GM13977 (cell line): ENCODE data around the gene CREB5.
A peak's percentile ranks its signal among the peaks of the same experiment; 100 is the strongest.

Experiments used
- DNase-seq: peaks from one replicate; pipeline ENCODE4 v3.0.0; 2012; ENCODE audit warnings: low spot score
- in situ Hi-C: fragments of 300-500 bp; cut with MboI; formaldehyde crosslinking; loops from one replicate; pipeline ENCODE4 v1.12.0; 2022; ENCODE audit warnings: low sequenced_read_pairs, low pct_unique_long_range_greater_than_20kb, mixed read lengths, inconsistent platforms; ENCODE audit not compliant: unreplicated experiment
- TF ChIP-seq, protein P1 (sequence below): IDR thresholded peaks from 2 replicates; pipeline ENCODE4 v1.5.1; 2012; ENCODE audit warnings: mild to moderate bottlenecking, control low read depth; ENCODE audit not compliant: insufficient read depth; ENCODE audit errors: extremely low read depth, missing control alignments

CREB5 gene

DNA sequence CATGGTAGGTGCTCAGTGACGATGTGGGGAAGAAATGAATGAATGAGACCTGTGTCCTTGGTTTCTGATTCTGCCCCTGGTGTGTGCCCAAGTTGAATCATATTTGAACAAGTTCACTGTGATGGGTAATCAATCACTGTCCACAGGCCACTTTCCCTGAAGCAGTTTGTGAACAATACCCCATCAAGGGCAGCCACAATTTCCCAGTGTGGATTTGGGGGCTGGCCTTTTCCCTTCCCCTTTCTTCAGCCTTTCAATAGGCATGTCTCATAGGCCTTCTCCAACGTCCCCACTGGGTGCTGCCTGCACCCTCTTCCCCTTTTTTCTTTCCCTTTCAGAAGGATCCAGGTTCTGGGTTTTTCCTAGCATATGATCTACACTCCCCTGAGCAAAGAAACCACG lies 64.7 kb downstream of the CREB5 start:
- TF ChIP-seq, protein P1, sequence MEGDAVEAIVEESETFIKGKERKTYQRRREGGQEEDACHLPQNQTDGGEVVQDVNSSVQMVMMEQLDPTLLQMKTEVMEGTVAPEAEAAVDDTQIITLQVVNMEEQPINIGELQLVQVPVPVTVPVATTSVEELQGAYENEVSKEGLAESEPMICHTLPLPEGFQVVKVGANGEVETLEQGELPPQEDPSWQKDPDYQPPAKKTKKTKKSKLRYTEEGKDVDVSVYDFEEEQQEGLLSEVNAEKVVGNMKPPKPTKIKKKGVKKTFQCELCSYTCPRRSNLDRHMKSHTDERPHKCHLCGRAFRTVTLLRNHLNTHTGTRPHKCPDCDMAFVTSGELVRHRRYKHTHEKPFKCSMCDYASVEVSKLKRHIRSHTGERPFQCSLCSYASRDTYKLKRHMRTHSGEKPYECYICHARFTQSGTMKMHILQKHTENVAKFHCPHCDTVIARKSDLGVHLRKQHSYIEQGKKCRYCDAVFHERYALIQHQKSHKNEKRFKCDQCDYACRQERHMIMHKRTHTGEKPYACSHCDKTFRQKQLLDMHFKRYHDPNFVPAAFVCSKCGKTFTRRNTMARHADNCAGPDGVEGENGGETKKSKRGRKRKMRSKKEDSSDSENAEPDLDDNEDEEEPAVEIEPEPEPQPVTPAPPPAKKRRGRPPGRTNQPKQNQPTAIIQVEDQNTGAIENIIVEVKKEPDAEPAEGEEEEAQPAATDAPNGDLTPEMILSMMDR = no peak
- DNase-seq = no peak
- in situ Hi-C loops = no loop called here

DNA sequence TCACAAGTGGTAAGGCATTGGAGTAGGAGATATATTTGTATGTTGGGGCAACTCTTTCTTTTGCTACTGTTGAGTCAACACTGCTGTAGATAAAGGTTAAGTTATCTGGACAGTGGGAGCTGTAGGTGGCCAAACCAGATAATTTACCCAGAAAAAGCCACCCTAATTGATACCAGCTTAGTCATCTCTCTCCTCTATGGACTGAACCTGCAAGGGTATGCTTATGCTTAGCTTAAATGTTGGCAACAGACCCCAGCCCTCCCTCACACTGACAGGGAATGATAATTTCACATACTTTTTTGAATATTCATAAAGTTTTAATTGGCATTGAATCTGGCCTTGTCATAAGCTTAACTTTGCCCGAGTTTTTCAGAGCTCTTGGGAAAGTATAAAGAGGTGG lies 66.3 kb downstream of the CREB5 start:
- in situ Hi-C loops = no loop called here
- no peak for DNase-seq
- TF ChIP-seq, protein P1 = no peak

DNA sequence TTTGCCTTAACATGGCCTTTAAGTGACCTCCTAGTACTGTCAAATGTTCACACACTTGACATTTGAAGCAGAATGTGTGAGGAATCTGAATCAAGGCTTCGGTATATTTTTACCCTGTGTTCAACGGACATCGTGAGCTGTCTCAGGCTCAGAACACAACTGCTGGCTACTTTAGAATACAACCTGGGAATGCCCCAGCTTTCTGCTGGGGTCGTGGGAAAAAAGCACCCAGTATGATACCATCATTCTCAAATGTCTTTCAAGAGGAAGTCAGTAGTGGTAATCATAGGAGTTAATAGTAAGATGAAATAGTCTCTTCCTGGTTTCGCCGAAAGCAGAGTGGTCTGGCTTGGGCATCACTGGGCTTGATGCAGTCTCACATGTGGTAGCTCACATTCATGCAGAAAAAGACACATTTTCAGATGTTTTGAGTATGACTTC lies 67.2 kb downstream of the CREB5 start:
- in situ Hi-C loops = no loop called here
- DNase-seq = peak; percentile 40
- TF ChIP-seq, protein P1 = no peak

DNA sequence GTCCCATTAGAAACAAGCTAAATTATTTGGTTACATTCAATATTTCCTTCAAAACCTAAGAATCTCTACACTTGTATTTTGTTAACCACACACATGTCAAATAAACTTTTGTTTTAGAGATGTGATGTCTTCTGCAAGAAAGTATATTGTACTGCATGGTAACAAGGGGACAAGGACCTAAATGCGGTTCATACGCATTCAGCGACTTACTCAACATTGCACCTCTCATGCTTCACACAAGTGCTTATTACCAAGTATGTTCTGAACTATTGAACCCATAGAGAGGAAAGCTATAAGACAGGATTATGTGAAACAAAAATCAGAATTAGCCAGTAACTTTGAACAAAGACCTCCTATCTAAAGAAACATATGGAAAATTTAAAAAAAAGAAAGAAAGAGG lies 68.3 kb downstream of the CREB5 start:
- no peak for DNase-seq
- in situ Hi-C loops = no loop called here
- TF ChIP-seq, protein P1 = no peak

DNA sequence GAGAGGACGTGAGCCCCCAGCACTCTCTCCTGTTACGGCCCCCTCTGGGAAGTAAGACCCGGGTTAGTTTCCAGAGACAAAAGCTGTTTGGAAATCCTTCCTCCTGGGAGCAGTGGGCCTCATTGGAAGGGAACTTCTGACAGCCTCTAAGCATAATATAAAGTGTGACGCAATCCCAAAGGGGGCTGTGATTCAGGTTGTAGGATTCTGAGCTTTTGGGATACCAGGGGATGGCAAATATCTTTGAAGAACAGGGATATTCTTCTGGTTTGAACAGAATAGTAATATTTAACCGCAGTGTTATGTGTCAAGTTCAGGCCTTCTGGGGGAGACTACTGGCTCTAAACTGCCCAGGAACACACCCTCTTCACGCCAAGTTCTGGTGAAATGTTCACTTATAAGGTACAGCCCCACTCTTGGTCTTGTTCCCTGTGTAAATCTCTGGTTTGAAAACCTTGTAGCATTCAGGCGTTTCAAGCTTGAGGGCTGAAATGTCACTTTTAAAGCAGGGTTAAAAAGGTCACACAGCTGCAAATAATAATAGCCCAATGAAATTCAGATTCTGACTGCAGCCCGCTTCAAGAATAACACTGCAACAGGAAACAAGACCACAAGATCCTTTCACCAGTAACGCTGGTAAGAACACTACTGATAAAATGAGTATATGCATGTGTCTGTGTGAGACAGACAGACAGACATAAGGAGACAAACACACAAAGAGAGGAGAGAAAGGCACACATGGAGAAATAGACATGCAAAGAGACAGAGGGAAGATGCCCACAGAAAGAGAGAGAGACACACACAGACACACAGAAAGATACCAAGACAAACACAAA lies 69.0 kb downstream of the CREB5 start:
- in situ Hi-C loops = no loop called here
- peak; percentile 22 for DNase-seq
- TF ChIP-seq, protein P1 = no peak

DNA sequence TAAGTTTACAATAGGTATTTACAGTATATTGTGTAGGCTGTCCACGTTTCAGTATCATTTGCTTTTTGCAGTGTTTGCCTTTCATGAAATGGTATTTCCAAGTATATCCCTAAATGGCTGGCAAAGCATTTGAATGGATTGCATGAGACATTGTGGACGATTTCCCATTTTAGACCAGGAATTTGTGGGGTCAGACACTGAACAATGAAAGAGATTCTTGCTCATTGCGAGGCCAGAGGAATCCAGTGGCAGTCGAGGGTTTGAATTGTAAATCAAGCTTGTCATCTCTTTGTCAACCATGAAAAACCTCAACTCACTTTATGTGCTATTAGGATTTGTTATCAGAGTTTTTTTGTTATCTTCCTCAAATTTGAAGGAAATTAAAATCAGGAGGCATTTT lies 70.8 kb downstream of the CREB5 start:
- DNase-seq = no peak
- in situ Hi-C loops = no loop called here
- TF ChIP-seq, protein P1 = no peak
